ENCODE results near the gene SLC6A6. TPM values are rescaled to one million over a fixed set of nuclear protein-coding genes. Genes with fewer than 3 reads are reported as not detected.
A peak's percentile ranks its signal among the peaks of the same experiment; 100 is the strongest.

SLC6A6 gene
- total RNA-seq, 1 experiment from 2014 or later: 49.4 TPM

GRCh38 chr3:14505001-14505802 is 102.8 kb downstream of the SLC6A6 start:
- no peak for DNase-seq (ENCODE audit: low read depth in 1 of 2, low spot score in 2 of 2)
- peaks cover under 1% of the 10 kb centered on the region; the same call in 1 of the 2 replicates for H3K9me3 ChIP-seq (replicated peaks)
- no peak overlapping the region for H3K4me3 ChIP-seq
- H3K36me3 ChIP-seq: 0 out of 2 replicates have a peak, but pooled peaks cover 1% of the 10 kb centered on the region
- peaks cover 8% of the 10 kb centered on the region for H3K4me1 ChIP-seq (replicated peaks)
- H3K27me3 ChIP-seq (replicated peaks): no peaks in the 10 kb centered on the region
- no peak overlapping the region for H3K27ac ChIP-seq

GRCh38 chr3:14505803-14506500 is 103.5 kb downstream of the SLC6A6 start:
- Histone ChIP-seq H3K36me3 (no peaks in the 10 kb centered on the region), H3K4me1 (replicated peaks) (peaks cover 6% of the 10 kb centered on the region), H3K27ac (no peak overlapping the region), H3K9me3 (replicated peaks) (no peaks in the 10 kb centered on the region; the same call in 1 of the 2 replicates), H3K4me3 (no peak overlapping the region), H3K27me3 (replicated peaks) (no peaks in the 10 kb centered on the region)
- DNase-seq (ENCODE audit: low read depth in 1 of 2, low spot score in 2 of 2): no peak

- H3K36me3 ChIP-seq: no peaks in the 10 kb centered on the region
- no peak overlapping the region for H3K27ac ChIP-seq
- no peaks in the 10 kb centered on the region for H3K27me3 ChIP-seq (replicated peaks)
- no peak for DNase-seq (ENCODE audit: low read depth in 1 of 2, low spot score in 2 of 2)
- H3K9me3 ChIP-seq (replicated peaks): no peaks in the 10 kb centered on the region; the same call in 1 of the 2 replicates
- H3K4me3 ChIP-seq: no peak overlapping the region
- H3K4me1 ChIP-seq (replicated peaks): peaks cover 6% of the 10 kb centered on the region
Measured at GRCh38 chr3:14506626-14507304, 104.4 kb downstream of the SLC6A6 start.

- DNase-seq (ENCODE audit: low read depth in 1 of 2, low spot score in 2 of 2): no peak
- Histone ChIP-seq H3K36me3 (no peaks in the 10 kb centered on the region), H3K4me1 (replicated peaks) (peaks cover 6% of the 10 kb centered on the region), H3K4me3 (no peak overlapping the region), H3K9me3 (replicated peaks) (no peaks in the 10 kb centered on the region; the same call in 1 of the 2 replicates), H3K27me3 (replicated peaks) (no peaks in the 10 kb centered on the region), H3K27ac (no peak overlapping the region)
Measured at GRCh38 chr3:14507305-14507741, 104.9 kb downstream of the SLC6A6 start.

GRCh38 chr3:14507757-14508504 is 105.5 kb downstream of the SLC6A6 start:
- peaks cover 6% of the 10 kb centered on the region for H3K4me1 ChIP-seq (replicated peaks)
- no peaks in the 10 kb centered on the region for H3K27me3 ChIP-seq (replicated peaks)
- no peak overlapping the region for H3K27ac ChIP-seq
- DNase-seq (ENCODE audit: low read depth in 1 of 2, low spot score in 2 of 2): no peak
- no peaks in the 10 kb centered on the region; the same call in 1 of the 2 replicates for H3K9me3 ChIP-seq (replicated peaks)
- H3K36me3 ChIP-seq: no peaks in the 10 kb centered on the region
- H3K4me3 ChIP-seq: no peak overlapping the region

- no peak overlapping the region for H3K4me3 ChIP-seq
- H3K4me1 ChIP-seq (replicated peaks): peaks cover 6% of the 10 kb centered on the region
- no peak for DNase-seq (ENCODE audit: low read depth in 1 of 2, low spot score in 2 of 2)
Measured at GRCh38 chr3:14508505-14508819, 106.1 kb downstream of the SLC6A6 start.

GRCh38 chr3:14508966-14509795 is 106.8 kb downstream of the SLC6A6 start:
- peaks cover 6% of the 10 kb centered on the region for H3K4me1 ChIP-seq (replicated peaks)
- no peaks in the 10 kb centered on the region for H3K36me3 ChIP-seq
- no peak overlapping the region for H3K27ac ChIP-seq
- peak; percentile 32 to 77 for DNase-seq (ENCODE audit: low read depth in 1 of 2, low spot score in 2 of 2)
- H3K9me3 ChIP-seq (replicated peaks): no peaks in the 10 kb centered on the region
- H3K27me3 ChIP-seq (replicated peaks): no peaks in the 10 kb centered on the region
- H3K4me3 ChIP-seq: no peak overlapping the region

More at GRCh38 chr3:14508505-14508819, 106.1 kb downstream of the SLC6A6 start:
- Histone ChIP-seq H3K36me3 (no peaks in the 10 kb centered on the region), H3K9me3 (replicated peaks) (no peaks in the 10 kb centered on the region), H3K27ac (no peak overlapping the region), H3K27me3 (replicated peaks) (no peaks in the 10 kb centered on the region)

- no peaks in the 10 kb centered on the region for H3K9me3 ChIP-seq (replicated peaks)
- H3K27ac ChIP-seq: no peak overlapping the region
- H3K36me3 ChIP-seq: no peaks in the 10 kb centered on the region
- no peaks in the 10 kb centered on the region for H3K27me3 ChIP-seq (replicated peaks)
- no peak for DNase-seq (ENCODE audit: low read depth in 1 of 2, low spot score in 2 of 2)
- peaks cover 6% of the 10 kb centered on the region for H3K4me1 ChIP-seq (replicated peaks)
- H3K4me3 ChIP-seq: no peak overlapping the region
Measured at GRCh38 chr3:14509796-14510100, 107.3 kb downstream of the SLC6A6 start.

- Histone ChIP-seq H3K36me3 (no peaks in the 10 kb centered on the region), H3K27me3 (replicated peaks) (no peaks in the 10 kb centered on the region), H3K4me3 (no peak overlapping the region), H3K4me1 (replicated peaks) (peaks cover 6% of the 10 kb centered on the region), H3K27ac (no peak overlapping the region), H3K9me3 (replicated peaks) (no peaks in the 10 kb centered on the region)
- no peak for DNase-seq (ENCODE audit: low read depth in 1 of 2, low spot score in 2 of 2)
Measured at GRCh38 chr3:14510838-14511622, 108.6 kb downstream of the SLC6A6 start.

- Histone ChIP-seq H3K36me3 (no peaks in the 10 kb centered on the region), H3K27me3 (replicated peaks) (no peaks in the 10 kb centered on the region), H3K9me3 (replicated peaks) (no peaks in the 10 kb centered on the region), H3K27ac (no peak overlapping the region), H3K4me3 (no peak overlapping the region), H3K4me1 (replicated peaks) (peaks cover 6% of the 10 kb centered on the region)
- DNase-seq (ENCODE audit: low read depth in 1 of 2, low spot score in 2 of 2): no peak
Measured at GRCh38 chr3:14511623-14512280, 109.3 kb downstream of the SLC6A6 start.

- no peaks in the 10 kb centered on the region for H3K27me3 ChIP-seq (replicated peaks)
- H3K27ac ChIP-seq: no peak overlapping the region
- no peak for DNase-seq (ENCODE audit: low read depth in 1 of 2, low spot score in 2 of 2)
- no peak overlapping the region for H3K4me3 ChIP-seq
- H3K9me3 ChIP-seq (replicated peaks): no peaks in the 10 kb centered on the region
- no peaks in the 10 kb centered on the region for H3K36me3 ChIP-seq
- peaks cover 6% of the 10 kb centered on the region for H3K4me1 ChIP-seq (replicated peaks)
Measured at GRCh38 chr3:14512281-14512941, 110.0 kb downstream of the SLC6A6 start.

All from SJSA1 (cell line).